T-cell (primary cell): Measurements from ENCODE around the gene ITPKA. TPM values are rescaled to one million over a fixed set of nuclear protein-coding genes. Genes with fewer than 3 reads are reported as not detected.

Experiments used
- ATAC-seq, 4 experiments: fragments of 200-7000 bp in 3 of 4; fragments of 150-1000 bp in 1 of 4; cut with Tn5 transposase; replicated peaks in 1 of 4; 1 replicate in 3 of 4; 2 replicates in 1 of 4; pipeline ENCODE4 v1.10.0; 2021; ENCODE audit warnings: moderate library complexity in 3 of 4, mild to moderate bottlenecking in 2 of 4, moderate number of reproducible peaks in 1 of 4
- CTCF ChIA-PET, 2 donors: fragments of 300-600 bp; sonication (Branson Sonifier 250); formaldehyde crosslinking; loops; one replicate each; lab custom pipeline; 2022; ENCODE audit warnings: antibody characterized with exemption in 2 of 2; lab: Charles Lee
- POLR2A ChIA-PET, 2 donors: fragments of 300-600 bp; sonication (Branson Sonifier 250); formaldehyde crosslinking; loops; one replicate each; lab custom pipeline; 2022; ENCODE audit warnings: antibody characterized with exemption in 2 of 2; lab: Charles Lee
- DNase-seq, 35 experiments: peaks; one replicate each; pipeline versions ENCODE4 v3.0.0 to v3.0.0-alpha.2; 2013 to 2023
- H3K27ac ChIP-seq: one replicate; pipeline ENCODE4 v1.5.1; 2013; ENCODE audit warnings: low read length
- H3K27me3 ChIP-seq, 2 experiments: replicated peaks in 1 of 2; 1 replicate in 1 of 2; 2 replicates in 1 of 2; pipeline versions ENCODE4 v1.6.1 to v1.7.0; 2013; ENCODE audit warnings: low read length in 1 of 2, mixed read lengths in 1 of 2; ENCODE audit not compliant: control insufficient read depth in 2 of 2, insufficient read depth in 2 of 2; ENCODE audit errors: extremely low read depth in 1 of 2
- H3K36me3 ChIP-seq, 2 donors: 1 replicate in 1 of 2; 2 replicates in 1 of 2; pipeline versions ENCODE4 v1.6.1 to v1.7.0; 2013; ENCODE audit warnings: low read length in 1 of 2; ENCODE audit not compliant: control insufficient read depth in 2 of 2, insufficient read depth in 1 of 2; ENCODE audit errors: extremely low read depth in 1 of 2
- H3K4me1 ChIP-seq, 2 experiments: 1 replicate in 1 of 2; 2 replicates in 1 of 2; pipeline versions ENCODE4 v1.6.1 to v1.7.0; 2013; ENCODE audit warnings: low read length in 2 of 2, mixed read lengths in 1 of 2; ENCODE audit not compliant: insufficient read depth in 2 of 2, control insufficient read depth in 1 of 2; ENCODE audit errors: extremely low read depth in 1 of 2
- H3K4me3 ChIP-seq, 2 donors: 1 replicate in 1 of 2; 2 replicates in 1 of 2; pipeline versions ENCODE4 v1.5.1 to v1.7.0; 2013; ENCODE audit warnings: mild to moderate bottlenecking in 2 of 2, low read length in 1 of 2, moderate library complexity in 1 of 2; ENCODE audit not compliant: control insufficient read depth in 1 of 2; ENCODE audit errors: extremely low read depth in 1 of 2
- H3K9me3 ChIP-seq: 2 replicates; pipeline ENCODE4 v1.7.0; 2013
- H3K27ac Mint-ChIP-seq, 2 donors: one replicate each; pipeline ENCODE4 v1.8.0; 2020 to 2021; ENCODE audit warnings: mild to moderate bottlenecking in 2 of 2, mixed read lengths in 2 of 2
- H3K27me3 Mint-ChIP-seq, 2 donors: one replicate each; pipeline ENCODE4 v1.8.0; 2021 to 2022; ENCODE audit warnings: mixed read lengths in 2 of 2
- H3K36me3 Mint-ChIP-seq: one replicate; pipeline ENCODE4 v1.8.0; 2021; ENCODE audit warnings: mixed read lengths
- H3K4me1 Mint-ChIP-seq, 3 donors: one replicate each; pipeline ENCODE4 v1.8.0; 2020 to 2022; ENCODE audit warnings: mixed read lengths in 3 of 3, mild to moderate bottlenecking in 1 of 3
- H3K4me3 Mint-ChIP-seq, 3 donors: one replicate each; pipeline ENCODE4 v1.8.0; 2020 to 2022; ENCODE audit warnings: mild to moderate bottlenecking in 3 of 3, mixed read lengths in 3 of 3, moderate library complexity in 3 of 3
- H3K9me3 Mint-ChIP-seq, 3 donors: one replicate each; pipeline ENCODE4 v1.8.0; 2020 to 2022; ENCODE audit warnings: mixed read lengths in 3 of 3
- WGBS: methylation state at CpG from one replicate; pipeline ENCODE4 v1.1.5; 2013; ENCODE audit warnings: missing lambda C conversion rate; ENCODE audit not compliant: insufficient coverage; 5-methylcytosine and 5-hydroxymethylcytosine counted together
- total RNA-seq, 35 experiments: library from RNA in 6 of 35; stranded (reverse) in 6 of 35; fragments of 120-200 nt in 1 of 35; gene quantifications; one replicate each; pipeline versions ENCODE4 v1.2.1 to v1.2.4 and lab custom pipeline; 2013 to 2026

The ITPKA gene
- total RNA-seq, 5 donors from 2014 or later (not counting 1 experiment from before 2014, with no cell fraction given): 0.38 TPM; not detected in 4

- ATAC-seq (no peak), DNase-seq (no peak)
- no peaks in the 10 kb centered on the region for H3K36me3 ChIP-seq
- peaks cover 3 to 24% of the 10 kb centered on the region in 2 experiments for H3K4me1 ChIP-seq
- no peak overlapping the region for H3K27ac Mint-ChIP-seq
- H3K4me1 Mint-ChIP-seq: peaks cover 0 to 22% (median 16%) of the 10 kb centered on the region in 3 donors
- no peaks in the 10 kb centered on the region for H3K9me3 ChIP-seq
- H3K27me3 Mint-ChIP-seq: peaks cover 21 to 36% of the 10 kb centered on the region in 2 donors
- 94% methylated on average over 3 of the region's 5 CpGs for whole genome bisulfite sequencing
- H3K9me3 Mint-ChIP-seq: no peaks in the 10 kb centered on the region
- H3K4me3 ChIP-seq: no peak overlapping the region
- H3K27ac ChIP-seq: no peak overlapping the region
- ChIA-PET POLR2A (no interaction called here), CTCF (no interaction called here)
- H3K36me3 Mint-ChIP-seq: no peaks in the 10 kb centered on the region
- peak overlapping the region; percentile 45 to 73 (median 49) for H3K4me3 Mint-ChIP-seq
- peaks cover 2 to 54% of the 10 kb centered on the region in 2 experiments for H3K27me3 ChIP-seq
Measured at GRCh38 chr15:41503669-41504010, 10.0 kb downstream of the ITPKA start.

GRCh38 chr15:41504751-41505492, 11.2 kb downstream of the ITPKA start:
- H3K36me3 ChIP-seq: no peaks in the 10 kb centered on the region
- no peak overlapping the region for H3K4me3 ChIP-seq
- ATAC-seq: no peak
- ChIA-PET POLR2A (interaction anchor here in 1 of 2 donors (0.7 kb wide), 1 partner anchor 36 kb away, joined by 3 read pairs; no protein-coding TSS in a partner anchor), CTCF (no interaction called here)
- 100% methylated on average over 1 of the region's 13 CpGs for WGBS
- DNase-seq: no peak
- peaks cover 3 to 24% of the 10 kb centered on the region in 2 experiments for H3K4me1 ChIP-seq
- peaks cover 9 to 25% of the 10 kb centered on the region in 2 donors for H3K27me3 Mint-ChIP-seq
- no peak overlapping the region for H3K27ac ChIP-seq
- no peak overlapping the region for H3K4me3 Mint-ChIP-seq
- peaks cover 0 to 19% (median 16%) of the 10 kb centered on the region in 3 donors for H3K4me1 Mint-ChIP-seq
- no peaks in the 10 kb centered on the region for H3K9me3 Mint-ChIP-seq
- no peaks in the 10 kb centered on the region for H3K36me3 Mint-ChIP-seq
- H3K9me3 ChIP-seq: no peaks in the 10 kb centered on the region
- peaks cover 2 to 47% of the 10 kb centered on the region in 2 experiments for H3K27me3 ChIP-seq
- H3K27ac Mint-ChIP-seq: no peak overlapping the region

DNA sequence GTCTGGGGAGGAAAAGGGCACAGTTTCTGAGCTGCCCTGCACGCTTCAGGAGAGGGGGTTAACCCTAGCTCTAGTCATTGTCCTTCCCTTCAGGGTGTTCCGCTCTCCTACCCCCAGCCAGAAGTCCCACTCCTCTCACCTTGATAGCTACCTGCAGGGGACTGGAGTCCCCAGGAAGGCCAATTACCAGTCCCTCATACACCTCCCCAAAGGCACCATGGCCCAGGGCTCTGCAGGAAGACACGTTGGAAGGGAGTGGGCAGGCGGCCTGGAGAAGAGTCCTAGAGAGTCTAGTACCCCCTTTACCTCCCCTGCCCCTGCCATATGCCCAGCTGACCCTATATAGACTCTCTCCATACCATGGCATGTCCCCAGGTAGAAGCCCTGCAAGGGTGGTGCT, 12.1 kb downstream of the ITPKA start:
- Histone ChIP-seq H3K4me1 (peaks cover 3 to 24% of the 10 kb centered on the region in 2 experiments), H3K9me3 (no peaks in the 10 kb centered on the region), H3K36me3 (no peaks in the 10 kb centered on the region), H3K4me3 (no peak overlapping the region), H3K27me3 (peaks cover 6 to 47% of the 10 kb centered on the region in 2 experiments), H3K27ac (no peak overlapping the region)
- DNase-seq: no peak
- Mint-ChIP-seq H3K36me3 (no peaks in the 10 kb centered on the region), H3K4me1 (peaks cover 0 to 19% (median 14%) of the 10 kb centered on the region in 3 donors), H3K27me3 (peaks cover 14 to 25% of the 10 kb centered on the region in 2 donors), H3K27ac (no peak overlapping the region), H3K4me3 (no peak overlapping the region), H3K9me3 (no peaks in the 10 kb centered on the region)
- WGBS: 100% methylated on average over 1 of the region's 4 CpGs
- ChIA-PET POLR2A (no interaction called here), CTCF (interaction anchor here (1.8 to 2.5 kb wide), 2 partner anchors 40 kb away, joined by 5 to 9 read pairs; no protein-coding TSS in a partner anchor)
- ATAC-seq: no peak

DNA sequence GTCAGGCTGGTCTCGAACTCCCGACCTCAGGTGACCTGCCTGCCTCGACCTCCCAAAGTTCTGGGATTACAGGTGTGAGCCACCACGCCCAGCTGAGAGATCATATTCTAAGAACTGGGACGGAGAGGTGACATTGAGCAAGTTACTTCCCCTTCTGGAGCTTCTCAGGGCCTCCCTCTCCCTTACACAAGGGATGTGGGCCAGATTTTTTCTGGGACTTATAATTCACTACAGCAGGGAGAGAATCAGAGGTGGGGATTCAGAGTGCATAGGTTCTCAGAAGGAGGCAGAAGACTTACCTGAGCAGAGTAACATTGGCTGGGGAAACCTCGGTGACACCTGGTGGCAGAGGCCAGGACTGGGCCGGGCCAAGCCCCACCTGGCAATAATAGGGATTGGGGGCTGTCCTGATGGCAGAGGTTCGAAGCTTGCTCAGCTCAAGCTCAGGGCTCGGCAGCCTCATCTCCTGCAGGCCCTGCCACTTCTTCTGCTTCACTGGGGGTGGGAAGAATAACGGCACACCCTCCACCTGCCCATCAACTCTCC, 13.2 kb downstream of the ITPKA start:
- no peaks in the 10 kb centered on the region for H3K9me3 Mint-ChIP-seq
- ATAC-seq: peak in 1 of 4 experiments; percentile 20
- peaks cover 0 to 11% (median 6%) of the 10 kb centered on the region in 3 donors for H3K4me1 Mint-ChIP-seq
- POLR2A ChIA-PET: no interaction called here
- peaks cover 10 to 19% of the 10 kb centered on the region in 2 donors for H3K27me3 Mint-ChIP-seq
- Histone ChIP-seq H3K4me3 (no peak overlapping the region), H3K27ac (no peak overlapping the region), H3K27me3 (peaks cover 5 to 45% of the 10 kb centered on the region in 2 experiments), H3K36me3 (no peaks in the 10 kb centered on the region), H3K4me1 (peaks cover 3 to 20% of the 10 kb centered on the region in 2 experiments), H3K9me3 (no peaks in the 10 kb centered on the region)
- H3K27ac Mint-ChIP-seq: no peak overlapping the region
- WGBS: 71% methylated on average over 5 of the region's 10 CpGs
- no peaks in the 10 kb centered on the region for H3K36me3 Mint-ChIP-seq
- DNase-seq: peak in 1 of 35 experiments; percentile 32
- CTCF ChIA-PET: interaction anchor here (0.6 to 2.5 kb wide), 4 partner anchors 41 to 1343 kb away, joined by 3 to 9 read pairs (median 5); no protein-coding TSS in a partner anchor
- H3K4me3 Mint-ChIP-seq: no peak overlapping the region

GRCh38 chr15:41507820-41508290, 14.2 kb downstream of the ITPKA start:
- Mint-ChIP-seq H3K9me3 (no peaks in the 10 kb centered on the region), H3K4me3 (no peak overlapping the region), H3K27me3 (peaks cover 17 to 26% of the 10 kb centered on the region in 2 donors), H3K4me1 (peaks cover 10 to 13% (median 11%) of the 10 kb centered on the region in 3 donors), H3K27ac (no peak overlapping the region), H3K36me3 (no peaks in the 10 kb centered on the region)
- peaks cover 6 to 20% of the 10 kb centered on the region in 2 experiments for H3K4me1 ChIP-seq
- POLR2A ChIA-PET: no interaction called here
- H3K36me3 ChIP-seq: no peaks in the 10 kb centered on the region
- H3K9me3 ChIP-seq: no peaks in the 10 kb centered on the region
- DNase-seq: no peak
- CTCF ChIA-PET: interaction anchor here in 1 of 2 donors (0.6 to 2.5 kb wide), 3 partner anchors 42 to 1344 kb away, joined by 3 to 9 read pairs (median 3); no protein-coding TSS in a partner anchor
- peaks cover 5 to 45% of the 10 kb centered on the region in 2 experiments for H3K27me3 ChIP-seq
- no peak overlapping the region for H3K27ac ChIP-seq
- WGBS: 87% methylated on average over 6 of the region's 7 CpGs
- no peak for ATAC-seq
- H3K4me3 ChIP-seq: no peak overlapping the region

DNA sequence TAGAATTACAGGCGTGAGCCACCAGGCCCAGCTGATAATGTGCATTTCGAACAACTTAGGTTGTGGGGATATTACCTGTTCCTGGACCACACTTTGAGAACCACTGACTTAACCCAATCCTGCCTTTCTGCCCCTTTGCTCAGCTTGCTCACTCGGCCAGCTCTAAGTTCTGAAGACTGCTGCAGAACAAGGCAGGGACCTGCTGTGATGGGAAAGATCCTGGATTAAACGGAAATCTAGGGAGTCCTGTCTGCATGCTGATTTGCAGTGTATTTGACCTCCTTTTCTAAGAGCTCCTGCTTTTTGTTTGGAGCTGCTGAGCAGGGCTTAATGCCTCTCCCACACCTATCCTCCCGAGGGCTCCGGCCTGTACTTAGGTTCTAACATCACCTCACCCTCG, 17.1 kb downstream of the ITPKA start:
- no peak for ATAC-seq
- Histone ChIP-seq H3K27ac (no peak overlapping the region), H3K27me3 (peaks cover 5 to 44% of the 10 kb centered on the region in 2 experiments), H3K4me3 (no peak overlapping the region), H3K36me3 (no peaks in the 10 kb centered on the region), H3K9me3 (no peaks in the 10 kb centered on the region), H3K4me1 (peaks cover 11 to 34% of the 10 kb centered on the region in 2 experiments)
- no peak overlapping the region for H3K27ac Mint-ChIP-seq
- no peak for DNase-seq
- H3K36me3 Mint-ChIP-seq: no peaks in the 10 kb centered on the region
- peaks cover 24 to 34% (median 24%) of the 10 kb centered on the region in 3 donors for H3K4me1 Mint-ChIP-seq
- WGBS: 84% methylated on average over 5 of the region's 7 CpGs
- POLR2A ChIA-PET: no interaction called here
- peaks cover 14 to 26% of the 10 kb centered on the region in 2 donors for H3K27me3 Mint-ChIP-seq
- no peak overlapping the region for H3K4me3 Mint-ChIP-seq
- CTCF ChIA-PET: interaction anchor here in 1 of 2 donors (0.6 kb wide), 1 partner anchor 93 kb away, joined by 3 read pairs; no protein-coding TSS in a partner anchor
- H3K9me3 Mint-ChIP-seq: no peaks in the 10 kb centered on the region
